GM12873 (cell line): Measurements from ENCODE around the gene ABCC1.

Experiments used
- TF ChIP-seq, protein P1 (sequence below): IDR thresholded peaks from 2 replicates; pipeline ENCODE4 v1.5.1; 2012; ENCODE audit warnings: low read depth, mild to moderate bottlenecking, moderate library complexity, low read length, control low read depth; ENCODE audit not compliant: insufficient read depth; ENCODE audit errors: missing control alignments

Gene ABCC1

GRCh38 chr16:16157166-16157565 is 207.8 kb downstream of the ABCC1 start:
- TF ChIP-seq, protein P1, sequence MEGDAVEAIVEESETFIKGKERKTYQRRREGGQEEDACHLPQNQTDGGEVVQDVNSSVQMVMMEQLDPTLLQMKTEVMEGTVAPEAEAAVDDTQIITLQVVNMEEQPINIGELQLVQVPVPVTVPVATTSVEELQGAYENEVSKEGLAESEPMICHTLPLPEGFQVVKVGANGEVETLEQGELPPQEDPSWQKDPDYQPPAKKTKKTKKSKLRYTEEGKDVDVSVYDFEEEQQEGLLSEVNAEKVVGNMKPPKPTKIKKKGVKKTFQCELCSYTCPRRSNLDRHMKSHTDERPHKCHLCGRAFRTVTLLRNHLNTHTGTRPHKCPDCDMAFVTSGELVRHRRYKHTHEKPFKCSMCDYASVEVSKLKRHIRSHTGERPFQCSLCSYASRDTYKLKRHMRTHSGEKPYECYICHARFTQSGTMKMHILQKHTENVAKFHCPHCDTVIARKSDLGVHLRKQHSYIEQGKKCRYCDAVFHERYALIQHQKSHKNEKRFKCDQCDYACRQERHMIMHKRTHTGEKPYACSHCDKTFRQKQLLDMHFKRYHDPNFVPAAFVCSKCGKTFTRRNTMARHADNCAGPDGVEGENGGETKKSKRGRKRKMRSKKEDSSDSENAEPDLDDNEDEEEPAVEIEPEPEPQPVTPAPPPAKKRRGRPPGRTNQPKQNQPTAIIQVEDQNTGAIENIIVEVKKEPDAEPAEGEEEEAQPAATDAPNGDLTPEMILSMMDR, result no peak

- TF ChIP-seq, protein P1, result no peak
Observed at GRCh38 chr16:16158082-16158658, 208.8 kb downstream of the ABCC1 start.

DNA sequence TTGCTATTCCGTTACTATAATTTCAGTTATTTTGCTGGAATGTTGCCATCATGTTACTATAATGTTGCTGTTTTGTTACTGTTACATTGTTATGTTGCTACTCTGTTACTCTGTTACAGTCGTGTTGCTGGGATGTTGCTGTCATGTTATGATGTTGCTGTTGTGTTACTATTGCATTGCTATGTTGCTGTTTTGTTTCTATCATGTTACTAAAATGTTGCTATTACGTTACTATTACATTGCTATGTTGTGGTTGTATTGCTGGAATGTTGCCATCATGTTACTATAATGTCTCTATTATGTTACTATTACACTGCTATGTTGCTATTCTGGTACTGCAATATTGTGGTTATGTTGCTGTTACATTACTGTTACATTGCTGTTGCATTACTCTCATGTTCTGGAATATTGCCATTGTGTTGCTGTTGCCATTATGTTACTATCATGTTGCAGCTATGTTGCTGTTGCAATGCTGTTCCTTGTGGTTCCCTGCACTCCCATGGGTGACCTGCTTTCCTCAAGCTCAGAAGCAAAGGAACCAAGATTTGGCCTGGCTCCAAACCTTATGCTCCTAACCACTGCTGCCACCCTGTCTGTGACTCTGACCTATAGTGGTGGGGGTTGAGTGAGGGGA is 209.4 kb downstream of the ABCC1 start:
- TF ChIP-seq, protein P1, result no peak

DNA sequence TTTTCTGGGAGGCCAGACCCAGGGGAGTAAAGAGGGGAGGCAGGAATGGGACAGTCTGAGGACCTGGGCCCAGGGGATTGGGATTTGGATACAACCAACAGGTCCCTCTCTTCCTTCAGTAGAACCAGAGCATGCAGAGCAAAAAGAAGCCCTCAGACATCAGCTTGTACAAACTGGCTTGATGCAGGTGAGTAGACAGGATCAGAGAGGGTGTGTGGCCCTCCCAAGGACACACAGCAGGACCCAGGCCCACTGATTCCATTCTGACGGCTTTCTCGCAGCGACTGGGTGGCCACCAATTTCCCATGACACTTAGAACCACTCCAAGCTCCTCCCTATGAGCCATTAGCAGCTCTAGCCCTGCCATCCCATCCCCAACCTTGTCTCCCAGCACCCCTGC is 210.2 kb downstream of the ABCC1 start:
- TF ChIP-seq, protein P1, result no peak

GRCh38 chr16:16161319-16161718 is 211.9 kb downstream of the ABCC1 start:
- TF ChIP-seq, protein P1, result no peak

- TF ChIP-seq, protein P1, result no peak
Observed at GRCh38 chr16:16162591-16162990, 213.2 kb downstream of the ABCC1 start.

GRCh38 chr16:16163109-16163508 is 213.7 kb downstream of the ABCC1 start:
- TF ChIP-seq, protein P1, result no peak
